ENCODE measurements around the gene BCOR. TPM values are rescaled to one million over a fixed set of nuclear protein-coding genes. Genes with fewer than 3 reads are reported as not detected.
A peak's percentile ranks its signal among the peaks of the same experiment; 100 is the strongest.

BCOR gene
- polyA plus RNA-seq, 1 of the 3 experiments (the other 2 are of a cell fraction) = 8.8 TPM

GRCh38 chrX:40103565-40104323 is 6.0 kb upstream of the BCOR start:
- TF ChIP-seq EP300 (IDR thresholded peaks at IDR 0.05; ENCODE audit: borderline replicate concordance in 1 of 2, low read depth in 1 of 2, low read length in 1 of 2) (no peak), GATA2 (CRISPR knock-in tag; IDR thresholded peaks at IDR 0.05) (peak; percentile 27; the same call in 1 of the 2 replicates)

GRCh38 chrX:40102393-40103381 is 4.9 kb upstream of the BCOR start:
- CTCF ChIA-PET = interaction anchor here (0.7 to 1.4 kb wide), 2 partner anchors 62 to 1444 kb away, joined by 3 to 4 read pairs; no protein-coding TSS in a partner anchor
- no peak overlapping the region for H2AFZ ChIP-seq (ENCODE audit: low read depth)

More at GRCh38 chrX:40103565-40104323, 6.0 kb upstream of the BCOR start:
- H3K9me3 ChIP-seq = no peaks in the 10 kb centered on the region
- no peaks in the 10 kb centered on the region for H3K36me3 ChIP-seq (replicated peaks in 1 of 2; ENCODE audit: control insufficient read depth in 1 of 2, insufficient read depth in 2 of 2, low read length in 1 of 2)
- POLR2A ChIA-PET = interaction anchor here (1.1 to 2.4 kb wide), 5 partner anchors 51 to 95 kb away, joined by 3 to 8 read pairs (median 4); no protein-coding TSS in a partner anchor
- H3K4me2 ChIP-seq = no peak overlapping the region
- CTCF ChIA-PET = interaction anchor here (0.7 to 1.6 kb wide), 3 partner anchors 10 to 1445 kb away, joined by 3 to 5 read pairs (median 4); no protein-coding TSS in a partner anchor
- H2AFZ ChIP-seq (ENCODE audit: low read depth) = no peak overlapping the region
- no peak for DNase-seq
- H3K27me3 ChIP-seq (ENCODE audit: insufficient read depth) = peaks cover 43% of the 10 kb centered on the region; the same call in 1 of the 2 replicates
- H3K4me1 ChIP-seq (ENCODE audit: control insufficient read depth in 1 of 2, insufficient read depth in 2 of 2, low read depth in 1 of 2, low read length in 1 of 2) = peaks cover 7 to 43% of the 10 kb centered on the region in 2 experiments; a peak in 2 of 4 replicates
- H3F3A ChIP-seq (replicated peaks; ENCODE audit: insufficient read depth) = peaks cover 17% of the 10 kb centered on the region
- H3K9me2 ChIP-seq = no peaks in the 10 kb centered on the region
- no peak overlapping the region for H3K4me3 ChIP-seq (ENCODE audit: low read depth in 2 of 2, low read length in 1 of 2)
- H3K79me2 ChIP-seq (ENCODE audit: insufficient read depth) = no peaks in the 10 kb centered on the region
- H4K20me1 ChIP-seq (ENCODE audit: insufficient read depth) = no peaks in the 10 kb centered on the region
- WGBS (ENCODE audit: low lambda C conversion rate) = 58% methylated on average over 22 of the region's 22 CpGs
- peak overlapping the region in 1 of 2 experiments; percentile 14; a peak in 1 of 4 replicates for H3K27ac ChIP-seq (ENCODE audit: low read depth in 2 of 2, low read length in 1 of 2)
- no peak overlapping the region for H3K9ac ChIP-seq

More at GRCh38 chrX:40102393-40103381, 4.9 kb upstream of the BCOR start:
- no peak for TF ChIP-seq SIN3A (IDR thresholded peaks at IDR 0.05; ENCODE audit: borderline replicate concordance, low read depth, low read length)
- no peak for TF ChIP-seq FOXJ3 (CRISPR knock-in tag; IDR thresholded peaks at IDR 0.05)
- TF ChIP-seq USF1 (IDR thresholded peaks at IDR 0.05; ENCODE audit: borderline replicate concordance, low read depth) = no peak
- TF ChIP-seq ZBTB33 (IDR thresholded peaks at IDR 0.05; ENCODE audit: borderline replicate concordance, low read depth) = no peak
- no peak for TF ChIP-seq PBX3 (IDR thresholded peaks at IDR 0.05)
- TF ChIP-seq, protein P1, sequence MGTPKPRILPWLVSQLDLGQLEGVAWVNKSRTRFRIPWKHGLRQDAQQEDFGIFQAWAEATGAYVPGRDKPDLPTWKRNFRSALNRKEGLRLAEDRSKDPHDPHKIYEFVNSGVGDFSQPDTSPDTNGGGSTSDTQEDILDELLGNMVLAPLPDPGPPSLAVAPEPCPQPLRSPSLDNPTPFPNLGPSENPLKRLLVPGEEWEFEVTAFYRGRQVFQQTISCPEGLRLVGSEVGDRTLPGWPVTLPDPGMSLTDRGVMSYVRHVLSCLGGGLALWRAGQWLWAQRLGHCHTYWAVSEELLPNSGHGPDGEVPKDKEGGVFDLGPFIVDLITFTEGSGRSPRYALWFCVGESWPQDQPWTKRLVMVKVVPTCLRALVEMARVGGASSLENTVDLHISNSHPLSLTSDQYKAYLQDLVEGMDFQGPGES (IDR thresholded peaks at IDR 0.05; ENCODE audit: low read depth, low read length) = no peak
- TF ChIP-seq TAF1 (IDR thresholded peaks at IDR 0.05; ENCODE audit: borderline replicate concordance, low read depth, low read length) = no peak
- TF ChIP-seq EP300 (IDR thresholded peaks at IDR 0.05; ENCODE audit: borderline replicate concordance in 1 of 2, low read depth in 1 of 2, low read length in 1 of 2) = no peak
- no peak for TF ChIP-seq RCOR1 (IDR thresholded peaks at IDR 0.05; ENCODE audit: low read length)
- no peak for TF ChIP-seq RFX5 (IDR thresholded peaks at IDR 0.05; ENCODE audit: low read length)
- no peak for TF ChIP-seq GABPA (IDR thresholded peaks at IDR 0.05; ENCODE audit: low read depth)
- peaks cover 12% of the 10 kb centered on the region for H3F3A ChIP-seq (replicated peaks; ENCODE audit: insufficient read depth)
- H4K20me1 ChIP-seq (ENCODE audit: insufficient read depth) = no peaks in the 10 kb centered on the region
- H3K4me3 ChIP-seq (ENCODE audit: low read depth in 2 of 2, low read length in 1 of 2) = no peak overlapping the region
- peaks cover 7 to 39% of the 10 kb centered on the region in 2 experiments; a peak in 2 of 4 replicates for H3K4me1 ChIP-seq (ENCODE audit: control insufficient read depth in 1 of 2, insufficient read depth in 2 of 2, low read depth in 1 of 2, low read length in 1 of 2)
- H3K36me3 ChIP-seq (replicated peaks in 1 of 2; ENCODE audit: control insufficient read depth in 1 of 2, insufficient read depth in 2 of 2, low read length in 1 of 2) = no peaks in the 10 kb centered on the region
- peaks cover 43% of the 10 kb centered on the region; the same call in 1 of the 2 replicates for H3K27me3 ChIP-seq (ENCODE audit: insufficient read depth)
- H3K9me2 ChIP-seq = no peaks in the 10 kb centered on the region
- no peak overlapping the region for H3K9ac ChIP-seq
- H3K79me2 ChIP-seq (ENCODE audit: insufficient read depth) = no peaks in the 10 kb centered on the region
- POLR2A ChIA-PET = interaction anchor here (0.6 kb wide), 1 partner anchor 74 kb away, joined by 3 read pairs; no protein-coding TSS in a partner anchor
- 58% methylated on average over 60 of the region's 65 CpGs for WGBS (ENCODE audit: low lambda C conversion rate)
- H3K9me3 ChIP-seq = no peaks in the 10 kb centered on the region
- H3K4me2 ChIP-seq = no peak overlapping the region
- DNase-seq = no peak
- H3K27ac ChIP-seq (ENCODE audit: low read depth in 2 of 2, low read length in 1 of 2) = peak overlapping the region in 1 of 2 experiments; percentile 14; a peak in 1 of 4 replicates
